GM18498 (cell line): ENCODE results near the gene NEK1.
"Not testable (repeated sequence)": the region's sequence is repeated elsewhere in the genome, so short reads cannot be mapped to it uniquely, and the experiment has no call there.

Experiments
- ATAC-seq: cut with Tn5 transposase; IDR thresholded peaks from one replicate; pipeline ENCODE4 v1.9.1; 2021; ENCODE audit warnings: mild to moderate bottlenecking, moderate library complexity; ENCODE audit not compliant: unreplicated experiment

The NEK1 gene

GRCh38 chr4:169499907-169500306, 112.5 kb downstream of the NEK1 start:
- not testable (repeated sequence) for ATAC-seq

GRCh38 chr4:169494234-169494633, 118.1 kb downstream of the NEK1 start:
- not testable (repeated sequence) for ATAC-seq

- no peak for ATAC-seq
These were observed 119.2 kb downstream of the NEK1 start for GRCh38 chr4:169493164-169493524.

GRCh38 chr4:169492436-169493163, 119.8 kb downstream of the NEK1 start:
- peak; percentile 52 for ATAC-seq

GRCh38 chr4:169491211-169491610, 121.2 kb downstream of the NEK1 start:
- no peak for ATAC-seq

GRCh38 chr4:169489306-169489705, 123.1 kb downstream of the NEK1 start:
- no peak for ATAC-seq

GRCh38 chr4:169485791-169486742, 126.3 kb downstream of the NEK1 start:
- ATAC-seq = peak; percentile 88

GRCh38 chr4:169485086-169485485, 127.3 kb downstream of the NEK1 start:
- no peak for ATAC-seq

- no peak for ATAC-seq
These were observed 127.9 kb downstream of the NEK1 start for GRCh38 chr4:169484485-169484884.

- ATAC-seq = no peak
These were observed 148.3 kb downstream of the NEK1 start for GRCh38 chr4:169464080-169464479.

GRCh38 chr4:169460081-169460480, 152.3 kb downstream of the NEK1 start:
- ATAC-seq = no peak

- ATAC-seq = no peak
These were observed 153.8 kb downstream of the NEK1 start for GRCh38 chr4:169458575-169458974.

- ATAC-seq = not testable (repeated sequence)
These were observed 159.7 kb downstream of the NEK1 start for GRCh38 chr4:169452644-169453043.

GRCh38 chr4:169448935-169449334, 163.4 kb downstream of the NEK1 start:
- not testable (repeated sequence) for ATAC-seq

GRCh38 chr4:169446824-169447223, 165.6 kb downstream of the NEK1 start:
- no peak for ATAC-seq

- ATAC-seq = no peak
These were observed 168.6 kb downstream of the NEK1 start for GRCh38 chr4:169443748-169444147.

GRCh38 chr4:169440446-169440845, 171.9 kb downstream of the NEK1 start:
- no peak for ATAC-seq

GRCh38 chr4:169439244-169439643, 173.1 kb downstream of the NEK1 start:
- ATAC-seq = no peak

GRCh38 chr4:169438057-169438480, 174.3 kb downstream of the NEK1 start:
- ATAC-seq = peak; percentile 34

GRCh38 chr4:169437299-169438047, 174.9 kb downstream of the NEK1 start:
- peak; percentile 95 for ATAC-seq

GRCh38 chr4:169436734-169437133, 175.6 kb downstream of the NEK1 start:
- ATAC-seq = no peak
